Activated T-cell treated with anti-CD3 and anti-CD28 coated beads for 48 hours (primary cell): ENCODE results near the gene CDSN.

ENCODE experiments used
- DNase-seq: peaks from one replicate; pipeline ENCODE4 v3.0.0-alpha.2; 2020; ENCODE audit warnings: low read depth

Gene CDSN

GRCh38 chr6:31145386-31145785, 25.1 kb upstream of the CDSN start:
- no peak for DNase-seq

GRCh38 chr6:31144970-31145340, 24.7 kb upstream of the CDSN start:
- no peak for DNase-seq

- DNase-seq, result no peak
These were observed 24.2 kb upstream of the CDSN start for GRCh38 chr6:31144296-31144969.

- DNase-seq, result no peak
These were observed 22.9 kb upstream of the CDSN start for GRCh38 chr6:31143148-31143547.

DNA sequence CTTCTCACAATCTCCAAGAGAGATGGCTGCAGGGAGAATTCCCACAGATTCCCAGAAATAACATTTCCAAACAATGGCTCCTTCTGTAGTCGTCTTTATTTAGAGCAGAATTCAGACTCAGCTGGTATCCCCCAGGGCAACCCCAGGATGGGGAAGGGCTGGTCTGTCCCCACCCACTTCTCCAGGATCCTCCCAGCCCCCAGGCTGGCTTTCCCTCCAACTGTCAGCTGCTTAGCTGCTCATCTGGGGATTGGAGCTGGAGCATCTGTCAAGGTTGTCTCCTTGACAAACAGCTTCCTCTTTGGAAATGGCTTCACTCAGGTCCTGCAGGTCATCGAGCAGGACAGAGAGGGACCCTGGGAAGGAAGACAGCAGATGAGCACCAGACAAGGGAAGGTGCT, 22.1 kb upstream of the CDSN start:
- no peak for DNase-seq

GRCh38 chr6:31140643-31141042, 20.4 kb upstream of the CDSN start:
- no peak for DNase-seq

- DNase-seq, result no peak
These were observed 19.4 kb upstream of the CDSN start for GRCh38 chr6:31139599-31139998.

DNA sequence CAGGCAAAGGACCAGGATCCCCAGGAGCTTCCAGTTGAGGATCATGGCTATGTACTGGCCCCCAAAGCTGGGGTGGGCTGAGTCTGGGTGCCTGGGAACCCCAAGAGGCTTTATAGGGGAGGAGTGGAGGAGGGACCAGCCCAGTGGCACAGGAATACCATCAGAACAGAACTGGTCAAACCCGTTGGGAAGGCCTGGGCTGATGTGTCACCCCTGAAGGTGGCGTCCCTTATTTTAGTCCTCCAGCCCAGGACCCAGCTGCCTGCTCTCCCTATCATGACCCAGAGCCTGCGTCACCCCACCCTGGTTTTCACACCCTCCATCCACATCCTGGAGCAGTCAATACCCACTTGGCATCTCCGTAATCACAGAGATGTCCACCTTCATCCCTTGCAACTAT, 18.7 kb upstream of the CDSN start, which contains the start of gene PSORS1C2:
PSORS1C2 (minus strand) TSS at position 85 of the 400 bp plus-strand sequence; CDS start at position 45, 40 bp downstream.
- no peak for DNase-seq

GRCh38 chr6:31135710-31136109, 15.5 kb upstream of the CDSN start:
- DNase-seq, result no peak

DNA sequence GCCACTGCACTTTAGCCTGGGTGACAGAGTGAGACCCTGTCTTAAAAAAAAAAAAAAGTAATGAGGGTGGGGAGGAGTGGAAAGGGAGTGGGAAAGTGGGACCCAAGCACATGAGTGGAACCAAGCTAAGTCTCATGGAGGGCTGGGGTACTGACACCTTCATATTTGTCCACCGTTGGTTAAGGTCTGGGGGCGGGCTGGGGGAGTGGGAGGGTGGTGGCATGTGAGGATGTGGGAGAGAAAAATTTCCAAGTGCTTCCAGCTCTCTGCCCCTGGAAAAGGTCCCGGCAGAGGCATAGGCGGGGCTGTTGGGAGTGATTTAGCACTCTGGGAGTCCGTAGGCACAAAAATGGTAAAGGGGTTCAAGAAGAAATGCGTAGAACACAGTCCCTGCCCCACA, 12.6 kb upstream of the CDSN start:
- DNase-seq, result no peak

DNA sequence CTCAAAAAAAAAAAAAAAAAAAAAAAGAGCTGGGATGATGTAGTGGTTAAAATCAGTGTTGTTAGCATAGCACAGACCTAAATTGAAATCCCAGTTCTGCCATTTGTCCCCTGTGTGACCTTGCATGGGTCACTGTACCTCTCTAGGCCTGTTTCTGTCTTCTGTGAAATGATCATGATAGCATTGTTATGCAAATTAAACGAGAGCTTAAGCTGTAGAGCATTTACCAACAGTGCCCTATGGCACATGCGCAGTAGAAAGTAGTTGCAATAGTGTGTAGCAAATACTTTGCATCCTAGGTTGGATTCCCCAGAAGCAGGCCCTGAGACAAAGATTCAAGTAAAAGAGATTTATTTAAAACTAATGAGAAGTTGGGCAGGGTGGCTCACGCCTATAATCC, 11.3 kb upstream of the CDSN start:
- DNase-seq, result no peak

GRCh38 chr6:31130751-31131150, 10.5 kb upstream of the CDSN start:
- no peak for DNase-seq

DNA sequence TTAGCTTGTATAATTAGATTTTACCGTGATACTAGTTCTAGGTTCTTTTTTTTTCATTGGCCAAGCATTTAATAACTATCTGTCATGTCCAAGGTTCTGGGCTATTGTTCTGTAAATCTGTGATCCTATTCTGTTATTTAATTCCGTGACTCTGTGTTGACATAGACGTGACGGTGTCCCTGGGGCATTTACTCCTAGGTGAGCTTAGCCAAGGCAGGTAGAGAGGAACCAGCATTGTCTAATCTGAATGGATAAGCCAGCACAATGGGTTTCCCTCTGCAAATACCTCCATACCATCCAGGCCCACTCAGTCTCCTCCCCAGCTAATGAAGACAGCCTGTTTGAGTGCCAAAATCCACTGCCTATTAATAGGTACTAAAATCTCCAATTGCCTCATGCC, 8.9 kb upstream of the CDSN start:
- no peak for DNase-seq

- peak; percentile 54 for DNase-seq
These were observed 7.9 kb upstream of the CDSN start for GRCh38 chr6:31128093-31128676.

DNA sequence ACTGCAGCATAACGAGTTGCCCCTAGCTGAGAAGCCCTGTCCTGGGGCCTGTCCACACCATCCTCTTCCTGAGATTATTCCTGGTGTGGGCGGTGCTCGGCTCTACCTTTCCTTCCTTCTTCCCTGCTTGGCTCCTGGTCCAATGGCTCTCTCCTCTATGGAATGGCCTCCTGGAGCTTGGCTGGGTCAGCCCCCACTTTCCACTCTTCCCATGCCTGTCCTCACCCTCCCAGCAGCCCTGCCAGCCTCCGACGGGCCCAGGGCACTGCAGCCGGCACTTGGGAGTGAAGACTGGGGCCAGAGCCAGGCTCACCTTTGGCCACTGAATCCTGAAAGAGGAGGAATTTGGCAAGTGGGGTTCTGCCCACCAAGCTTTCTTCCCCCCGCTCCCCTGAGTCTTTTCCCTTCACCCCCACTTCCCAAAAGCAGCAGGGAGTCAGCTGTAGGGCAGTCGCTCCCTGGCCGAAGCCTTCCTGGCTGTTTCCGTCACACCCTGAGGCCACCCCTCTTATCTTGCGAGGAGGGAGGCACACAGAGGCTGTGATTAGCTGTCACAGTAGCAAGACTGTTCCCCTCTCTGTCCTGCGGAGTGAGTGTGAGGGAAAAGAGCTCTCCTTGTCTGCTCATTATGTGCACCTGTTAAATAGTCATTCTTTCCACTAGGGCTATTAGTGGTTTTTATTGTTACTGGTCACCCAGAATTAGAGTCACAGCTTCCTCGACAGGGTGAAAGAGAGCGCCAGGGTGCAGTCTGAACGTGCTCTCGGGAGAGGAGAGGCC, 6.3 kb upstream of the CDSN start:
- DNase-seq, result no peak

DNA sequence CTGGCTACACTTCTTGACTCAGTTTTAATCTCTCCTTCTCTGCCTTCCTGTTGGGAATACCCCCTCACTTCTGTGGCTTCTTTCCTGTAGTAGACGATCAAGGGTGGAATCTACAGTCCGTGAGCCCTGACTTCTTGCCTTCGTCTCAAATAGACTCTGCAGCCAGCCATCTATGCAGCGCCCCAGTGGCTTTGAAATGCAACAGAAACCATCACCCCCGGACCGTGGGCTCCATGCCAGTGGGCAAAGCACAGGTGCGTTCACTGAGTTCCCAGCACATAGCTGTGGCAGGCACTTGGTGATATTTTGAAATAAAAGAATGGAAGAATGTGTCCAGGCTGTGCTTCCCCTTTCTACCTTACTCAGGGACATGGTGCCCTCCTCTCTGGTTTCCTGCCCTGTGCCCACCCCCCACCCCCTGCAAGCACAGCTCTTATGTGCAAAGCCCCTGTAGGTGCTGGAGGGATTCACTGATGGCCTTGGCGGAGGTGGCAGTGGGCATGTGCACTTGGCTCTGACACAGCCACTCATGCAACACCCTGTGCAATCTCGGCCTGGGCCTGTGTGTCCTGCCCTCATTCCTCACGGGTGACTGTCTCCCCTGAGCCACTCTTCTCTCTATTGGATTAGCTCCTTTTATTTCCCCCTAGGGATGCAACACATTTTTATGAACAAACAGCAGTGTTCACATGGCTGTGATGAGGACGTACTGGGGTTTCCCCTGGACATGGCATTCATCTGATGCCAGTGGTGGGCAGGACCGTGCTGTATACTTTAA, 5.5 kb upstream of the CDSN start:
- no peak for DNase-seq

- DNase-seq, result no peak
These were observed 4.9 kb upstream of the CDSN start for GRCh38 chr6:31125162-31125561.

DNA sequence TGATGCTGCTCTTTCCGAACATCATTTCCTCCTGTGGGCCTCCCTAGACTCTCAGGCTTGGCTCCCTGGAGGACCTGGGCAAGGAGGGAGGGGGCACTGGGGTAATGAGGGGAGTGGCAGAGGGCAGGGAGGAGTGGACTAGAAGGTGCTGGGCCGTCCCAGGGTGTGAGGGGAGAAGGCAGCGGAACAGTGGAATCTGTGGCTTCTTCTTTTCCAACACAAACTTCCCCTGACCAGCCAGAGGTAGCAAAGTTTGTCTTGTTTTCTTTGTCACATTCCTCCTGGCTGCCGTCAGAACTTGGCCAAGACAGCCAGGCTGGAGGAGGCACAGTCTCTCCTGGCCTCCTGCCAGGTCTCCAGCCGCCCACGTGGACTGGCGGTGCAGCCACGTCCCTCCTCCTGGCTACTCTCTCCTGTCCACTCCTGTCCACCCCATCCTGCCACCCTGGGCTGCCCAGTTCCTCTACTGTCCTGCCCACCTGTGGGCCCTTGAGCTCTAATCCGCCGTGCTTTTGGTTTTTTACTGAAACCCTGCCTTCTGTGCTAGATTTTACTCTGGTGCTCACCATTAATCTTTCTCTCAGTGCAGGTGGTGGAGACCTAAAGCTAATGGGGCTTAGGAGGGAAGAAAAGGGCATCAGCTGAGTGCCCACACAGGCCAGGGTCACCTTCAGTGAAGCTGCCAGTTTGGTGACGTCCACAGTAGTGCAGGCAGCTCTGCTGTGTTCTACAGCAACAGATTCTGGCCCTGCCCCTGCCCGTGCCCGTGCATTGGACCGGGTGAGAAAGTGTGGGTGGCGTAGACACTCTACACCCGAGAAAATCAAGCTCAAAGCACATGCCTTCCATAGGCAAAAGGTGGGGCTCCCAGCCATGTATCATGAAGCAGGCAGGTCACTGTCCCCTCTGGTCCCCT, 2.8 kb upstream of the CDSN start:
- no peak for DNase-seq

DNA sequence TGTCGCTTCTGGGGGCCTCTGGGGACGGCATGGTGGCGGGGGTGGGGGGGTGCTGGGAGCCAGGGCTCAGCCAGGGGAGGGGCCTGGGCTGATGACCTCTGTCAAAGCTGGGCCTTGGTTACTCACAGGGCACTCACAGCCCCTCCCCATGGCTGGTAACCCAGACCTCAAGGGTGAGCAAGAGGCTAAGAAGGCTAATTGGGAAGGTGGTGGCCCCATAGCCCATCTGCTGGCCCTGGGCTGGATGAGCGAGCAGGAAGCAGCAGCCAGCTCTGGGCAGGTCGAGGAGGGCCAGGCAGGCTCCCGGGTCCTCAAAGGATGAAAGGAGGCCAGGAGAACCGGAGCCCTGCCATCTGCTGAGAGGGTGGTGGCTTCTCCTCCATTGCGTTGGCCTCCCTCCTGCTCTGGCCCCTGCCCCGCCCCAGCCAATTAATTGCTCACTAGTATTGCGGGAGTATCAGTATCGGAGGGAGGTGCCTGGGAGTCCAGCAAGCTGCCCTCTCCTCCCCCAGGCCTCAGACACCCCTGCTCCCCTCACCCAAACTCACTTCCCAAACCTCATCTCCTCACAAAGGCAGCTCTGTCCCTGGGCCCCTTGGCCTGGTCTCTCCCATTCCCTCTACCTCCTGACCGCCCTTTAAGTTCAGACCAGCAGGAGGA, 1.0 kb upstream of the CDSN start:
- no peak for DNase-seq

DNA sequence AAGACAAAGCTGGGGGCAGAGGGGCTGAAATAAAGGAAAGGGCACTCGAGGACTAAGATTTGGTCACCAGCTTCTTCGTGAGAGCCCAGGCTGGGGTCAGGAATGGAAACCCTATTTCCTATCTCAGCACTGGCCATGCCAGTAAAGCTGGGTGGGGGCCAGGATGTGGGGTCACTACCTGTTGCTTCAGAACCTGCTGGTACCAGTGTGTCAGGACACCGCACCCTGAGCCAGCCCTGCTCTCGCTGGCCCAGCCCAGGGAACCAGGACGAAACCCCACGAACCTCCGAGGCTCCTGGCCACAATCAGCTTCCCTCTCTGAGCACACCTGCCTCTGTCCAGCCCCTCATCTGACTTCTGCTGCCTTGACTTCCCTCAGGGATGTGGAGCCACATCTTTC, 2.1 kb downstream of the CDSN start:
- DNase-seq, result no peak
